HL-60 (cell line): ENCODE data around the gene AIRE.

Experiments used
- POLR2AphosphoS5 ChIP-seq: IDR thresholded peaks from 2 replicates; pipeline ENCODE4 v1.6.1; 2012; ENCODE audit warnings: low read depth
- TF ChIP-seq, protein P1 (sequence below): IDR thresholded peaks from one replicate; pipeline ENCODE4 v1.5.1; 2011; ENCODE audit warnings: low read length, control low read depth, inconsistent platforms; ENCODE audit not compliant: insufficient read depth

GRCh38 chr21:44294391-44295162 is 8.9 kb downstream of the AIRE start:
- TF ChIP-seq, protein P1, sequence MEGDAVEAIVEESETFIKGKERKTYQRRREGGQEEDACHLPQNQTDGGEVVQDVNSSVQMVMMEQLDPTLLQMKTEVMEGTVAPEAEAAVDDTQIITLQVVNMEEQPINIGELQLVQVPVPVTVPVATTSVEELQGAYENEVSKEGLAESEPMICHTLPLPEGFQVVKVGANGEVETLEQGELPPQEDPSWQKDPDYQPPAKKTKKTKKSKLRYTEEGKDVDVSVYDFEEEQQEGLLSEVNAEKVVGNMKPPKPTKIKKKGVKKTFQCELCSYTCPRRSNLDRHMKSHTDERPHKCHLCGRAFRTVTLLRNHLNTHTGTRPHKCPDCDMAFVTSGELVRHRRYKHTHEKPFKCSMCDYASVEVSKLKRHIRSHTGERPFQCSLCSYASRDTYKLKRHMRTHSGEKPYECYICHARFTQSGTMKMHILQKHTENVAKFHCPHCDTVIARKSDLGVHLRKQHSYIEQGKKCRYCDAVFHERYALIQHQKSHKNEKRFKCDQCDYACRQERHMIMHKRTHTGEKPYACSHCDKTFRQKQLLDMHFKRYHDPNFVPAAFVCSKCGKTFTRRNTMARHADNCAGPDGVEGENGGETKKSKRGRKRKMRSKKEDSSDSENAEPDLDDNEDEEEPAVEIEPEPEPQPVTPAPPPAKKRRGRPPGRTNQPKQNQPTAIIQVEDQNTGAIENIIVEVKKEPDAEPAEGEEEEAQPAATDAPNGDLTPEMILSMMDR, result no peak
- TF ChIP-seq POLR2AphosphoS5, result no peak
